Activated naive CD8-positive, alpha-beta T cell treated with anti-CD3 and anti-CD28 coated beads for 36 hours (primary cell): Measurements from ENCODE around the gene INIP. TPM values are rescaled to one million over a fixed set of nuclear protein-coding genes. Genes with fewer than 3 reads are reported as not detected.

ENCODE experiments used
- DNase-seq: peaks from one replicate; pipeline ENCODE4 v3.0.0; 2021
- H3K27ac Mint-ChIP-seq: one replicate; pipeline ENCODE4 v1.8.0; 2022; ENCODE audit warnings: mild to moderate bottlenecking, moderate library complexity, mixed read lengths
- H3K27me3 Mint-ChIP-seq: one replicate; pipeline ENCODE4 v1.8.0; 2022; ENCODE audit warnings: mild to moderate bottlenecking, mixed read lengths
- H3K36me3 Mint-ChIP-seq: one replicate; pipeline ENCODE4 v1.8.0; 2021; ENCODE audit warnings: mild to moderate bottlenecking, mixed read lengths
- H3K4me1 Mint-ChIP-seq: one replicate; pipeline ENCODE4 v1.8.0; 2021; ENCODE audit warnings: mixed read lengths
- H3K4me3 Mint-ChIP-seq: one replicate; pipeline ENCODE4 v1.8.0; 2022; ENCODE audit warnings: mild to moderate bottlenecking, moderate library complexity, mixed read lengths
- H3K9me3 Mint-ChIP-seq: one replicate; pipeline ENCODE4 v1.8.0; 2022; ENCODE audit warnings: mixed read lengths
- total RNA-seq, 2 experiments: library from RNA; stranded (reverse); gene quantifications; one replicate each; pipeline ENCODE4 v1.2.3, GENCODE V29; 2021

INIP gene, protein sequence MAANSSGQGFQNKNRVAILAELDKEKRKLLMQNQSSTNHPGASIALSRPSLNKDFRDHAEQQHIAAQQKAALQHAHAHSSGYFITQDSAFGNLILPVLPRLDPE
- total RNA-seq, result 10 to 100 TPM; 36.8 to 38.6 TPM

DNA sequence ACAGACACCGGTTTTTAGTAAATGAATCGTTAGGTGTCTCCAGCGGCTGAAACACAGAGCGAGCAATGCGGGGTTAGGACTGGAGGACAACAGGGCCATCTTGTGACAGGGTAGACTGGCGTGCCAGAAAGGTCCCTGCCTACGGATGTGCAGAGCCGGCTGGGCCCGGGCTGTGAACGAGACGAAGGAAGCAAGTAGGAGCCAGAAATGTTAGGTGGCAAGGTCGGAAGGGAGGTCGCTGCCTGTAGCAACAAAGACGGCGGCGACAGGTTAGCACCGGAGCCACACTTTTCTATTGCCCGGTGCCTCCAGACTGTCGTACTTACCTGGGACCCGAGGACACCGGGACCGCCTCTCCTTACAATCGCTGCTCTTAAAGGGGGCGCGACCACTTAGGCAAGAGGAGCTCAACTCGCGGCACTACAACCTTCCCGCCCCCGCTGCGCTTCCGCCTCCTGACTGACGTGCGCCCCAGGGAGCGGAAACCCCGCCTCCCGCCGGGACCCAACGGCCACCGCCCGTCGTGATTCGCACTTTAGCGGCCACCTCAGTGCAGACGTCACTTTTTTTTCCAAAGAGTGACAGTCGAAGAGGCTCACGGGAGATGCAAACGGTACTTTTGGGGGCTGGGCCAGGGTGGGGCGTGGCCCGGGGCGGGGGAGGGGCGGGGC lies at the start of gene INIP:
Gene INIP (minus strand): TSS at position 457 of the 671 bp plus-strand sequence. CDS start 1,632 bp downstream, outside the sequence.
- peak; percentile 99 for DNase-seq
- peaks cover 25% of the 10 kb centered on the region for H3K4me1 Mint-ChIP-seq
- peak within 1 kb of the TSS; percentile 97 for H3K27ac Mint-ChIP-seq
- peaks cover 10% of the 10 kb centered on the region for H3K36me3 Mint-ChIP-seq
- peak within 1 kb of the TSS; percentile 99 for H3K4me3 Mint-ChIP-seq
- no peaks in the 10 kb centered on the region for H3K9me3 Mint-ChIP-seq
- no peaks in the 10 kb centered on the region for H3K27me3 Mint-ChIP-seq

DNA sequence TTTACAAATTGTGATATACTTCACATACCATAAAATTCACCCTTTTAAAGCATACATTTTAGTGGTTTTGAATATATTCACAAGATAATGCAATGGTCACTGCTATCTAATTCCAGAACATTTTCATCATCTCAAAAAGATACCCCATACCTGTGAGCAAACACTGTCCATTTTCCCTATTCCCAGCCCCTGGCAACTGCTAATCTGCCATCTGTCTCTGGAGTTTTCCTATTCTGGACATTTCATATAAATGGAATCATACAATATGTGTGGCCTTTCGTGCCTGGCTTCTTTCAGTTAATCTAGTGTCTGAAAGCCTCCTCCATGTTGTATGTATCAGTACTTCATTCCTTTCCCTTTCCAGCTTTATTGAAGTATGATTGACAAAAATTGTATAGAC lies 47.4 kb upstream of the INIP start:
- no peak for DNase-seq
- Mint-ChIP-seq H3K27ac (no peak overlapping the region), H3K36me3 (peaks cover 16% of the 10 kb centered on the region), H3K9me3 (peaks cover 7% of the 10 kb centered on the region), H3K4me3 (no peak overlapping the region), H3K27me3 (no peaks in the 10 kb centered on the region), H3K4me1 (peaks cover 14% of the 10 kb centered on the region)

DNA sequence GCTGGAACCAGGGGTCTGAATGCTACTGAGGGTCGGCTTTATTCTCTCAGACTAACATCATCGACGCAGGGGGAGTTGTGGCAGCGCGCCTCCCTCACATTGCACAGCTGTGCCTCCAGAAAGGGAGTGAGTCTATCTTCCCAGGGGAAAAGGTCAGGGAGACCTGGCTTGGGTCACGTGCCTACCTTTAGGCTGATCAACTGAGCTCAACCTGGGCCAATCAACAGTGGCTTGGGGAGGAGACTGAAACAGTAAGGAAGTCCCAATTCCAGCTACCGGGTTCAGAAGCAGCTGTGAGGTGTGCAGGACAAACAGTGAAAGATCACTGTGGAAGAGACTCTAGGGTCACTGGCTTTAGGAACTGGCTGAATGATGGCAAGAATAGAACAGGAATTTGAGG lies 46.9 kb upstream of the INIP start:
- DNase-seq, result no peak
- Mint-ChIP-seq H3K9me3 (peaks cover 7% of the 10 kb centered on the region), H3K4me1 (peaks cover 17% of the 10 kb centered on the region), H3K36me3 (peaks cover 14% of the 10 kb centered on the region), H3K27me3 (no peaks in the 10 kb centered on the region), H3K4me3 (no peak overlapping the region), H3K27ac (no peak overlapping the region)

DNA sequence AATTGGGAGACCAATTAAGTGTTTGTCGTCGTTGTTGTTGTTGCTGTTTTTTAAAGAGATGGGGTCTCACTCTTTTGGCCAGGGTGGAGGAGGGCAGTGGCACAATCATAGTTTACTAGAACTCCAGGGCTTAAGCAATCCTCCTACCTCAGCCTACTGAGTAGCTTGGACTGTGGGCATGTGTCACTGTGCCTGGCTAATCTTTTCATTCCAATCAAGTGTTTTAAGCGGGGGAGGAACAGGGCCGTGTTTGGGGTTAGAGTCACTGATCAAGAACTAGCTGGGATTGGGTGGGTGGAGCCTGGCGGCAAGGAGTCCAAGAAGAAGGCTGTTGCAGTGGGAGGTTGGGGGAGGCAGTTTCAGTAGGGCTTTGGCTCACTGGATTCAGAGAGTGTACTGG lies 46.4 kb upstream of the INIP start:
- peaks cover 7% of the 10 kb centered on the region for H3K9me3 Mint-ChIP-seq
- DNase-seq, result no peak
- peaks cover 17% of the 10 kb centered on the region for H3K4me1 Mint-ChIP-seq
- no peak overlapping the region for H3K27ac Mint-ChIP-seq
- peaks cover 10% of the 10 kb centered on the region for H3K36me3 Mint-ChIP-seq
- no peak overlapping the region for H3K4me3 Mint-ChIP-seq
- no peaks in the 10 kb centered on the region for H3K27me3 Mint-ChIP-seq

DNA sequence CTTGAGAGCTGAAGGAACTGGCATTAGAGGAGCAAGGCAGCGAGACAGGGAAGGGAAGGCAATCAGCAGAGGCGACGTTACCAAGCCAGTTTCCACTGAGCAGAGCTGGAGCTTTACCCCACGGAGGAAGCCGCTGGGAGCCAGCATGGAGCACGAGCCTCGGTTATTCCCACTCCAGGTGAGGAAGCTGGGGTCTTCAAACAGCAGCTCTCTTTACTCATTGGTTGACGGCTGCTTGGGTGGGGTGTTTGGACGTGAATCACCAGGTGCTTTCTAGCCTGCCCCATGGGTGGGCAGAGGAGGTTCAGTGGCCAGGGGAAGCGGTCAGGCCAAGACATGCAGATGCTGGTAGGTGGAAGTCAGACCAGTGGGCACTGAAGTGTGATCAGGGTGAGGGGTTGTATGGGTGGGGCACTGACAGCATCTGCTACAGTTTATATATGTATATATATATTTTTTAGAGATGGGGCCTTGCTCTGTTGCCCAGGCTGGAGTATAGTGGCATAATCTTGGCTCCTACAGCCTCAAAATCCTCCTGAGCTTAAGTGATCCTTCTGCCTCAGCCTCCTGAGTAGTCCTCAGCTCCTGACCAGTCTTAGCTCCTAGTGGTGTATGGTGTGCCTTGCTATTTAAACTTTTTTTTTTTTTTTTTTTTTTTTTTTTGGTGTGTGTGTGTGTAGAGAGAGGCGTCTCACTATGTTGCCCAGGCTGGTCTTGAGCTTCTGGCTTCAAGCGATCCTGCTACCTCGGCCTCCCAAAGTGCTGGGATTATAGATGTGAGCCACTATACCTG lies 45.0 kb upstream of the INIP start:
- DNase-seq, result no peak
- Mint-ChIP-seq H3K27ac (no peak overlapping the region), H3K36me3 (peaks cover 2% of the 10 kb centered on the region), H3K9me3 (peaks cover 7% of the 10 kb centered on the region), H3K27me3 (no peaks in the 10 kb centered on the region), H3K4me1 (peaks cover 21% of the 10 kb centered on the region), H3K4me3 (no peak overlapping the region)

DNA sequence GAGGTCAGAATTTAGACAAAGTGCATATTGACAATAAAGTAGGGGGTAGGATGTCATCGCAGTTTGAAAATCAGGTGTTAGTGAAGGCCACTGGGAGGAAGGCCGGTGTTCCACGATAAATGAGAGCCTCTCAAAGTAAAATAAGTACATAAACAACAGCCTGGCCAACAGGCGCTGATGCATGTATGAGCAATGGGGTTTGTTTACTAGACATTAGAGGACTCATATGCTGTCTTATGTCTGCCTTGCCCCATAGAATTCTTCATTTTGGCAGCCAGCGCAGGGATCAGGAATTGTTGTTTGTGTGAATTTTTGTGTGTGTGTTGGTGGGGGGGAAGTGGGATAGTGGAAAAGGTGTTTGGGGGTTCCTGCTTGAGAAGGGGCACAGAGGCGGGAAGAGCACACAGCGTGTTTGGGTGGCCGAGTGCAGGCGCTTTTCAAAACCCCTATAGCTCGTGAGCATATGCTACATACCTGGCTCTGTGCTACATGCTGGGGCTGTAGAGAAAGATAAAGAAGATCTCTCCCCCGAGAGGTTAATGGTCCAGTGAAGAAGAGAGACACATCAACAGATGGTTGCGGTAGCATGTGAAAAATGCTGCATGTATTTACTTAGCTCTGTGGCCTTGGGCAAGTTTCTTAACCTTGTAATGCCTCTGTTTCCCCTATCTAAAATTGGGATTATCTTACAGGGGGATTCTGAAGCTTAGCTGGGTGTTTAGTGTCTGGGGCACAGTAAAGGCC lies 44.2 kb upstream of the INIP start:
- H3K9me3 Mint-ChIP-seq, result peaks cover 7% of the 10 kb centered on the region
- H3K27ac Mint-ChIP-seq, result no peak overlapping the region
- H3K4me3 Mint-ChIP-seq, result no peak overlapping the region
- no peaks in the 10 kb centered on the region for H3K36me3 Mint-ChIP-seq
- H3K4me1 Mint-ChIP-seq, result peaks cover 29% of the 10 kb centered on the region
- DNase-seq, result no peak
- H3K27me3 Mint-ChIP-seq, result no peaks in the 10 kb centered on the region

DNA sequence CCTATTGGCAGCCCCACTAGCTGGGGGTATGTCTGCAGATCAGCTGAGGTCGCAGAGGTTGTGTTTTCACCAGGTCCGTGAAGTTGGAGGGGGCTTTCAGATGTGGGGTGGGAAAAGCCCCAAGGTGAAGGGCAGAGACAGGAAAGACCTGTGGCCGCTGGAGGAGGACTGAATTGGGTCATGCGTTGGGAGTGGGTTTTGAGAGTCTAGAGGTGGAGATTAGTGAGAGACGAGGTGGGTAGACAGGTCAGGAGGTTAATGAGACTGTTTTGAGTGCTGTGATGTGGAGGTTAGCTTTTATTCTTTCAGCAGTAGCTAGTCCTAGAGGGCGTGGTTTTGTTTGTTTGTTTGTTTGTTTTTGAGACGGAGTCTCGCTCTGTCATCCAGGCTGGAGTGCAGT lies 42.9 kb upstream of the INIP start:
- Mint-ChIP-seq H3K4me3 (no peak overlapping the region), H3K36me3 (no peaks in the 10 kb centered on the region), H3K27ac (no peak overlapping the region), H3K4me1 (peaks cover 35% of the 10 kb centered on the region), H3K9me3 (no peaks in the 10 kb centered on the region), H3K27me3 (no peaks in the 10 kb centered on the region)
- no peak for DNase-seq

DNA sequence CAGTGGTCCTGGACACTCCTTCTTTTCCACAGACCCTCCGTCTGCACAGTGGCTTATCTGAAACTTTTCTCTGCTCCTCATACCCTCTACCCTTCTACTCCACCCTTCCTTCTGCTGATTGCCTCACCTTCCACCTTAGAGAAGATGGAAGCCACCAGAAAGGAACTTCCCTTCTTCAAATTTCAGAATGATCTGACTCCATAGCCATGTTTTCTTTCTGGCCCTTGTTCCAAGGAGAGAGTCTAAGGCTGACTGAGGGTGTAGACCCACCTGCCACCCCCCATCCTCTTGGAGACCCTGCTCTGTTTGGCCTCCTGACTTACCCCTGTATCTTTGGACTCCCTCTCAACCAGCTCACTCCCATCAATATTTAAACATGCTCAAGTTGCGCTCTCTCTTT lies 40.0 kb upstream of the INIP start:
- H3K4me1 Mint-ChIP-seq, result peaks cover 57% of the 10 kb centered on the region
- no peak overlapping the region for H3K4me3 Mint-ChIP-seq
- no peaks in the 10 kb centered on the region for H3K9me3 Mint-ChIP-seq
- no peaks in the 10 kb centered on the region for H3K27me3 Mint-ChIP-seq
- DNase-seq, result no peak
- no peak overlapping the region for H3K27ac Mint-ChIP-seq
- H3K36me3 Mint-ChIP-seq, result no peaks in the 10 kb centered on the region

DNA sequence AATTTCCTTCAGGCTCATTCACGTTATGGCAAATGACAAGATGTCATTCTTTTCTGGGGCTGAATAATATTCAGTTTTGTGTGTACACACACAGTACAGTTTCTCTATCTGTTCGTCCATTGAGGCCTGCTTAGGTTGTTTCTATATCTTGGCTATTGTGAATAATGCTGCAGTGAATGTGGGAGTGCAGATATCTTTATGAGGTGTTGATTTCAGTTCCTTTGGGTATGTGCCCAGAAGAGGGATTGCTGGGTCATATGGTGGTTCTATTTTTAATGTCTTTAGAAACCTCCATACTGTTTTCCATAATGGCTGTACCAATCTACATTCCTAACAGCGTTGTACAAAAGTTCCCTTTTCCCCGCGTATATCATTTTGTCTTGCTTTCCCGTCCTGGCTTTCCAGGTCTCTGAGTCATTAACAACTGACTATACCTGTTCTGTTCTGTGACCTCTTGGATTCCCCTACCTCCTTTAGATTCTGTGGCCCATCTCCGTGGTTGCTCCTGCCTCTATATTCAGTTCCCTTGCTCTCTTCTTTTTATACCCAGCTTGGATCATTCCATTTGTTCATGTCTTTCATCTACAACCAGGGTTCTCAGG lies 39.5 kb upstream of the INIP start:
- H3K4me1 Mint-ChIP-seq, result peaks cover 62% of the 10 kb centered on the region
- no peak overlapping the region for H3K4me3 Mint-ChIP-seq
- no peaks in the 10 kb centered on the region for H3K9me3 Mint-ChIP-seq
- no peak for DNase-seq
- no peak overlapping the region for H3K27ac Mint-ChIP-seq
- H3K27me3 Mint-ChIP-seq, result no peaks in the 10 kb centered on the region
- H3K36me3 Mint-ChIP-seq, result no peaks in the 10 kb centered on the region

DNA sequence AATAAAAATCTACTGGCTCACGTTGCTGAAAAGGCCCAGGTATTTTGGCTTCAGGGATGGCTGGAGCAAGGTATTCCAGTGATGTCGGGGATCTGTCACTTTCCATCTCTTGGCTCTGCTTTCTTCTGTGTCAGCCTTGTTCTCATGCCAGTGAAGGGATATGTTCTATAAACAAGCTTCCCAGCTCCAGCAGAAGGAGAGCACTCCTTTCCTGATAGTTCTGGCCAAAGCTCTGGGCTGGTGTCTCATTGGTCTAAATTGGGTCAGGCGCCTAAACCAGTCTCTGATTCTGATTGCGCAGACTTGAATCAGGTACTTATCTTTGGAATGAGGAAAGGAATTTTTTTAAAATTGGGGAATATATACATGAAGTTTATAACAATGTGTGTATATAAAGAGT lies 37.8 kb upstream of the INIP start:
- no peak for DNase-seq
- Mint-ChIP-seq H3K4me1 (peaks cover 69% of the 10 kb centered on the region), H3K27me3 (no peaks in the 10 kb centered on the region), H3K36me3 (no peaks in the 10 kb centered on the region), H3K9me3 (no peaks in the 10 kb centered on the region), H3K4me3 (no peak overlapping the region), H3K27ac (no peak overlapping the region)

DNA sequence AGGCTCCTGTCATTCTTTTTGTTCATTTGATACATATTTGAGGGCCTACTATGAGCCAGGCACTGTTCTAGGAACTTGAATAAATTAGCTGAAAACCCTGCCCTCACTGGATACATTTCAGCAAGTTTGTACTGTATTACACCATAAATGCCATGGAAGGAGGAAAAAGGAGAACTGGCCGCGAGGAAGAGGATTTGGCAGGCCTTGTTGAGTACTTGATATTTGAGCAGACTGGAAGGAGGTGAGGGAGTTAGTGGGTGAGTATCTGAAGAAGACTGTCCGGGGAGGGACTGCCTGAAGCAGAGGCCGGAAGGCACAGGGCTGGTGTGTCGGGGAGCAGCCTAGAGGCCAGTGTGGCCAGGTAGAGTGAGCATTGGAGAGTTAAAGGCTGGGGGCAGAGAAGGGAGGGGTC lies 37.1 kb upstream of the INIP start:
- Mint-ChIP-seq H3K27me3 (no peaks in the 10 kb centered on the region), H3K4me1 (peaks cover 68% of the 10 kb centered on the region), H3K4me3 (peak overlapping the region; percentile 53), H3K36me3 (no peaks in the 10 kb centered on the region), H3K9me3 (no peaks in the 10 kb centered on the region), H3K27ac (peak overlapping the region; percentile 79)
- no peak for DNase-seq

DNA sequence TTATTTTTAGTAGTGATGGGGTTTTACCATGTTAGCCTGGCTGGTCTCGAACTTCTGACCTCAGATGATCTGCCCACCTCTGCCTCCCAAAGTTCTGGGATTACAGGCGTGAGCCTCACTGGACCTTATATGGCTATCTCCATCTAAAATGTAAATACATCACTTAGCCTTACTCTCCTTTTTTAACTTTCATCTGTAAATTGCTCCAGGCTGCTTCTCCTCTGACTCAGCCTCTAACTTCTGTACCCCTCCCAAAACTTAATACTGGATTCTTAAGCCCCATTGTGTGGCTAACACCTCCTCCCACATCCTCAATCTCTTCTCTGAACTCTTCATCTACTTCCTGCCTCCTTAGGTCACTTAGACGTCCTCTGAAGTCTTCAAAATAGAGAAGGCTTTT lies 36.7 kb upstream of the INIP start:
- H3K9me3 Mint-ChIP-seq, result no peaks in the 10 kb centered on the region
- peak overlapping the region; percentile 79 for H3K27ac Mint-ChIP-seq
- no peaks in the 10 kb centered on the region for H3K36me3 Mint-ChIP-seq
- DNase-seq, result peak; percentile 44
- H3K4me1 Mint-ChIP-seq, result peaks cover 71% of the 10 kb centered on the region
- H3K27me3 Mint-ChIP-seq, result no peaks in the 10 kb centered on the region
- peak overlapping the region; percentile 53 for H3K4me3 Mint-ChIP-seq

DNA sequence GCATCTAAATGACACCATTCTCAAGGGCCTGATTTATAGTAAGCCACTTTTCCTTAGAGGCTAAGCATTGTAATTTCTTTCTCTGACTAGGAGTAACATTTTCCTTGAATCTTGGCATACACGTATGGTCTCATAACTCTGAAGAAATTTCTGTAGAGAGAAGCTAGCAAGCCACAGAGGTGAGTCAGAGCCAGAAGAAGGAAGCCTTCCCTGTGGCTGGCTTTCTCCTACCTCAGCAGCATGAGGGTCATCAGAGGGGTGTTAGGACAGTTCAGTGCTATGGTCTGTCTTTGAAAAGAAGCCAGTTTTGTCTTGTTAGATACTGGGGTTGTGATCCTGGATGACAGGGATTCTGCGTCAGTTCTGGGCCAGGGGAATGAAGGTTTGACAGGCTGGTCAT lies 35.8 kb upstream of the INIP start:
- Mint-ChIP-seq H3K4me3 (peak overlapping the region; percentile 4), H3K27ac (peak overlapping the region; percentile 56), H3K9me3 (no peaks in the 10 kb centered on the region), H3K27me3 (no peaks in the 10 kb centered on the region), H3K36me3 (no peaks in the 10 kb centered on the region), H3K4me1 (peaks cover 78% of the 10 kb centered on the region)
- peak; percentile 35 for DNase-seq

DNA sequence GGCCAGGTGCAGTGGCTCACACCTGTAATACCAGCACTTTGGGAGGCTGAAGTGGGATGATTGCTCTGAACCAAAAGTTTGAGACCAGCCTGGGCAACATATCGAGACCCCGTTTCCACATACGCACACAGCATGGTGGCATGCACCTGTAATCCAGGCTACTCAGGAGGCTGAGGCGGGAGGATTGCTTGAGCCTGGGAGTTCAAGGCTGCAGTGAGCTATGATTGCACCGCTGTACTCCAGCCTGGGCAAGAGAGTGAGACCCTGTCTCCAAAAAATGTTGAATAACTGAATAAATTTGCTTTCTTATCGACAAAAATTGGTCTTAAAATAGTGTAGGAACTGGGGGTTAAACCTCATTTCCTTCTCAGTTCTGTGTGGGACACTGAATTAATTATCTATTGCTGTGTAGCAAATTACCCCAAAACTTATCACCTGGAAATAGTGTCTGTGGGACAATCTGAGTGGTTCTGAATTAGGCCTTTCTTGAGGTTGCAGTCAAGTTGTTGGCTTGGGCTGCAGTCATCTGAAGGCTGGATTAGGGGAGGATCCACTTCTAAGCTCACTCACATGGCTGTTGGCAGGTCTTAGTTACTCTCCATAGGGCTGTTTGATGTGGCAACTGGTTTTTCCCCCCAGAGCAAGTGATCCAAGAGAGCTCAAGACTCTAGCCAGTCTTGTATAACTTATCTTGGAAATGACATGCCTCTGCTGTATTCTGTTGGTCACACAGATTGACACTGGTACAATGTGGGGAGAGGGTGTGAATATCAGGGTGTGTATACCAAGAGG lies 34.6 kb upstream of the INIP start:
- H3K27me3 Mint-ChIP-seq, result no peaks in the 10 kb centered on the region
- H3K4me3 Mint-ChIP-seq, result peak overlapping the region; percentile 24
- H3K27ac Mint-ChIP-seq, result peak overlapping the region; percentile 9
- H3K36me3 Mint-ChIP-seq, result no peaks in the 10 kb centered on the region
- H3K4me1 Mint-ChIP-seq, result peaks cover 80% of the 10 kb centered on the region
- DNase-seq, result peak; percentile 31
- no peaks in the 10 kb centered on the region for H3K9me3 Mint-ChIP-seq
